ENCODE data around the gene ZNF772. TPM values are rescaled to one million over a fixed set of nuclear protein-coding genes. Genes with fewer than 3 reads are reported as not detected.

The ZNF772 gene
- total RNA-seq, 1 experiment from 2014 or later = 0.37 TPM

DNA sequence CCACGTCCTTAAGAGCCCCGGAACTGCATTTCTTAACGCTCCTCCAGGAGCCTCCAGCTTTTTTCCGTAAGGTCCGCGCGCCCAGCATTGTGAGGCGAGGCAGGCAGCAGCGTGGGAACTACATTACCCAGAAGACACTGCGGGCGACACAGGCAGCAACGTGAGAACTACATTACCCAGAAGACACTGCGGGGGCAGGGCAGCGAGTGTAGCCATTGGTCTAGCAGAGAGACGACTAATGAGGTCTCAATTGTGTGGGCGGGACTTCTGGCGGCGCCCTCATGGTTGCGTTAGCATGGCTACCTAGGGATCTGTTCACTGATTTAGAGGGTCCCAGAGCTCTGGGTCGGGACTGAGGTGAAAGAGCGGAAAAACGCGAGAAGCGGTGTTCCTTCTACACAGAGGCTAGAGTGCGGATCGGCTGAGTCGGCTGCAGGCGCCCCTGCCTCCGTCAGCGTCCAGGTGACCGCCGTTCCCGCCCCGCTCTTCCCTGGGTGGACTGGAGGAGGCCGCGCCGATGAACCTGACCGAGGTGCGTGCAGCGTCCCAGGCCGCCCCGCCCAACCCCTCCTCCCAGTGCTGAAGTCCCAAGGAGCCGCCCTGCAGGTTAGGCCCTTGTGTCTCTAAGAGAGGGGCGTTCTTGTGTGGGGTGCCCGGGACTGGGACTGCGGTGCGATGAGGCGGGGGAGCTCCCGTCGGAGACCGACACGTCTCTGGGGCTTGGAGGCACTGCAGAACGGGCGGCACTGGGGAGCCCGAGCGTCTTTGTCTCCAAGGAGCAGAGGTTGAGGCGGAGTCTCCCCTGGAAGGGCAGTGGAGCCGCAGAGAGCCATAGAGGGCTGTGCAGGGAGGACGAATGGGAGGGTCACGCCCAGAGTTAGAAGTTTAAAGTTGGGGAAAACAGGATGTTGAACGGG, 42.0 kb downstream of the ZNF772 start, which contains the start of gene ZNF749:
Gene ZNF749 (plus strand): TSS at position 264 of the 917 bp plus-strand sequence. CDS start 254 bp downstream, at position 518.
- ChIA-PET POLR2A (interaction anchor here (0.6 to 1.1 kb wide), 4 partner anchors 9 to 246 kb away, joined by 3 read pairs; partner anchors contain the start of genes ZNF548 and ZNF551), RAD21 (ENCODE audit: low non-redundant PET in 1 of 2, low total read pairs in 2 of 2, uncharacterized antibody in 2 of 2, unreplicated experiment in 2 of 2) (no interaction called here), CTCF (no interaction called here)
- DNase-seq (ENCODE audit: low read depth, low spot score) = peak; percentile 96
- H3K9me2 ChIP-seq (ENCODE audit: insufficient read depth) = no peaks in the 10 kb centered on the region
- TF ChIP-seq ZFX (IDR thresholded peaks at IDR 0.05) = peak; percentile 79
- peak; percentile 85 for TF ChIP-seq POLR2AphosphoS5 (IDR thresholded peaks at IDR 0.05; ENCODE audit: low read depth, low read length)
- peak; percentile 82 for TF ChIP-seq EGR1 (IDR thresholded peaks at IDR 0.05; ENCODE audit: low read depth)
- peak; percentile 65; the same call in 1 of the 2 replicates for TF ChIP-seq SIN3A (IDR thresholded peaks at IDR 0.05; ENCODE audit: low read depth)
- peak; percentile 84 for TF ChIP-seq POLR2A (IDR thresholded peaks at IDR 0.05; ENCODE audit: borderline replicate concordance, extremely low read depth, insufficient read depth, insufficient read length)
- TF ChIP-seq YY1 (IDR thresholded peaks at IDR 0.05; ENCODE audit: extremely low read depth, insufficient replicate concordance, low read depth, low read length) = peak; percentile 82
- TF ChIP-seq TCF7L2 (IDR thresholded peaks at IDR 0.05; ENCODE audit: borderline replicate concordance, extremely low read depth, insufficient read depth, insufficient read length) = no peak
- TF ChIP-seq, protein P1, sequence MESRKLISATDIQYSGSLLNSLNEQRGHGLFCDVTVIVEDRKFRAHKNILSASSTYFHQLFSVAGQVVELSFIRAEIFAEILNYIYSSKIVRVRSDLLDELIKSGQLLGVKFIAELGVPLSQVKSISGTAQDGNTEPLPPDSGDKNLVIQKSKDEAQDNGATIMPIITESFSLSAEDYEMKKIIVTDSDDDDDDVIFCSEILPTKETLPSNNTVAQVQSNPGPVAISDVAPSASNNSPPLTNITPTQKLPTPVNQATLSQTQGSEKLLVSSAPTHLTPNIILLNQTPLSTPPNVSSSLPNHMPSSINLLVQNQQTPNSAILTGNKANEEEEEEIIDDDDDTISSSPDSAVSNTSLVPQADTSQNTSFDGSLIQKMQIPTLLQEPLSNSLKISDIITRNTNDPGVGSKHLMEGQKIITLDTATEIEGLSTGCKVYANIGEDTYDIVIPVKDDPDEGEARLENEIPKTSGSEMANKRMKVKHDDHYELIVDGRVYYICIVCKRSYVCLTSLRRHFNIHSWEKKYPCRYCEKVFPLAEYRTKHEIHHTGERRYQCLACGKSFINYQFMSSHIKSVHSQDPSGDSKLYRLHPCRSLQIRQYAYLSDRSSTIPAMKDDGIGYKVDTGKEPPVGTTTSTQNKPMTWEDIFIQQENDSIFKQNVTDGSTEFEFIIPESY (IDR thresholded peaks at IDR 0.05; ENCODE audit: extremely low read depth, insufficient replicate concordance, low read length) = no peak
- TF ChIP-seq, protein P2, sequence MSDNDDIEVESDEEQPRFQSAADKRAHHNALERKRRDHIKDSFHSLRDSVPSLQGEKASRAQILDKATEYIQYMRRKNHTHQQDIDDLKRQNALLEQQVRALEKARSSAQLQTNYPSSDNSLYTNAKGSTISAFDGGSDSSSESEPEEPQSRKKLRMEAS (IDR thresholded peaks at IDR 0.05) = peak; percentile 81
- TF ChIP-seq SP1 (IDR thresholded peaks at IDR 0.05; ENCODE audit: low read depth) = peak; percentile 90
- TF ChIP-seq, protein P3, sequence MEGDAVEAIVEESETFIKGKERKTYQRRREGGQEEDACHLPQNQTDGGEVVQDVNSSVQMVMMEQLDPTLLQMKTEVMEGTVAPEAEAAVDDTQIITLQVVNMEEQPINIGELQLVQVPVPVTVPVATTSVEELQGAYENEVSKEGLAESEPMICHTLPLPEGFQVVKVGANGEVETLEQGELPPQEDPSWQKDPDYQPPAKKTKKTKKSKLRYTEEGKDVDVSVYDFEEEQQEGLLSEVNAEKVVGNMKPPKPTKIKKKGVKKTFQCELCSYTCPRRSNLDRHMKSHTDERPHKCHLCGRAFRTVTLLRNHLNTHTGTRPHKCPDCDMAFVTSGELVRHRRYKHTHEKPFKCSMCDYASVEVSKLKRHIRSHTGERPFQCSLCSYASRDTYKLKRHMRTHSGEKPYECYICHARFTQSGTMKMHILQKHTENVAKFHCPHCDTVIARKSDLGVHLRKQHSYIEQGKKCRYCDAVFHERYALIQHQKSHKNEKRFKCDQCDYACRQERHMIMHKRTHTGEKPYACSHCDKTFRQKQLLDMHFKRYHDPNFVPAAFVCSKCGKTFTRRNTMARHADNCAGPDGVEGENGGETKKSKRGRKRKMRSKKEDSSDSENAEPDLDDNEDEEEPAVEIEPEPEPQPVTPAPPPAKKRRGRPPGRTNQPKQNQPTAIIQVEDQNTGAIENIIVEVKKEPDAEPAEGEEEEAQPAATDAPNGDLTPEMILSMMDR (IDR thresholded peaks at IDR 0.05 in 2 of 3, conservative IDR thresholded peaks at IDR 0.05 in 1 of 3; ENCODE audit: borderline replicate concordance in 1 of 3, insufficient read depth in 1 of 3, low read depth in 2 of 3, low read length in 2 of 3) = no peak
- peak; percentile 8; the same call in 1 of the 2 replicates for TF ChIP-seq CBX3 (IDR thresholded peaks at IDR 0.05; ENCODE audit: low read depth)
- peak within 1 kb of the TSS; percentile 58 for H3K27ac ChIP-seq (ENCODE audit: low read depth, low read length)
- TSS peak; percentile 72 for BruUV-seq (replicated peaks)
- peak; percentile 95 for ATAC-seq
- H3K9ac ChIP-seq (ENCODE audit: low read length) = peak within 1 kb of the TSS; percentile 84
- H3K4me3 ChIP-seq (replicated peaks in 1 of 2; ENCODE audit: low read depth in 1 of 2, low read length in 2 of 2) = peak within 1 kb of the TSS; percentile 90 to 97
- H2AFZ ChIP-seq (ENCODE audit: low read depth, low read length, poor library complexity, severe bottlenecking) = peak within 1 kb of the TSS; percentile 84
- intact Hi-C loops (cut with micrococcal nuclease) = loop anchor here (10.0 kb wide), 1 partner anchor 139 kb away; the partner anchor contains the start of gene ZNF416
- no peaks in the 10 kb centered on the region for H3K27me3 ChIP-seq (ENCODE audit: insufficient read depth, low read length)
- H3K36me3 ChIP-seq (ENCODE audit: control insufficient read depth in 1 of 2, insufficient read depth in 2 of 2, low read length in 2 of 2) = peaks cover 3 to 10% of the 10 kb centered on the region in 2 experiments; a peak in 1 of 4 replicates
- no peaks in the 10 kb centered on the region for H4K20me1 ChIP-seq (ENCODE audit: insufficient read depth)
- peaks cover 0 to 16% of the 10 kb centered on the region in 2 experiments; a peak in 3 of 4 replicates for H3K4me1 ChIP-seq (ENCODE audit: control insufficient read depth in 1 of 2, insufficient read depth in 2 of 2, low read length in 2 of 2)
- H3K79me2 ChIP-seq (ENCODE audit: insufficient read depth, low read length) = peaks cover 46% of the 10 kb centered on the region
- peak within 1 kb of the TSS; percentile 97 for H3K4me2 ChIP-seq (ENCODE audit: low read length)
- no peaks in the 10 kb centered on the region; a peak in 1 of 4 replicates for H3K9me3 ChIP-seq (ENCODE audit: control insufficient read depth in 1 of 2, insufficient read depth in 1 of 2, low read depth in 1 of 2, low read length in 2 of 2)

Measured in HCT116 (cell line).